Limb (tissue), 2 donors: ENCODE results near the gene STX4.

ENCODE experiments used
- DNase-seq, 2 donors: peaks; one replicate each; pipeline ENCODE4 v3.0.0-alpha.2; 2016; ENCODE audit errors: extremely low spot score in 2 of 2

STX4 gene

GRCh38 chr16:31020536-31020935, 12.8 kb upstream of the STX4 start:
- no peak for DNase-seq

DNA sequence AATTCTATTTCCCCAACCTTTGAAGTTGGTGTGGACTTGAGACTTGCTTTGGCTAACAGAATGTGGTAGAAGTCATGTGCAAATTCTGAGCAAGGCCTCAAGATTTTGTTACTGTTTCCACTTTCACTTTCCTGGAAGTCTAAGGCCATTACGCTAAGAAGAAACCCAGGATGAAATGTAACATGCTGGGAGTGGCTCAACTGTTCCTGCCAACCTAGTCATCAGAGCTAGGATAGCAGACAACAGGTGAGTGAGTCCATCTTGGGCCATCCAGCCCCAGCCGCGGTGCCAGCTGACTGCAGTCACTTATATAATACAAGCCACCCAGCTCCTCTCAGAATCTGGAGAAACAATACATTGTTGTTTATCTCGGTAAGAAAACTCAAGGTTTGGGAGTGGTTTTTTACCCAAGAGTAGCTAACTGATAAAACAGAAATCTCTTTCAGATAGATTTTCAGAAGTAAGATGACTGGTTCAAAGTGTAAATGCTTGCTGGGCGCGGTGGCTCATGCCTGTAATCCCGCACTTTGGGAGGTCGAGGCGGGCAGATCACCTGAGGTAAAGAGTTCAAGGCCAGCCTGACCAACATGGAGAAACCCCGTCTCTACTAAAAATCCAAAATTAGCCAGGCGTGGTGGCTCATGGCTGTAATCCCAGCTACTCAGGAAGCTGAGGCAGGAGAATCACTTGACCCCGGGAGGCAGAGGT, 10.7 kb upstream of the STX4 start:
- DNase-seq: no peak

DNA sequence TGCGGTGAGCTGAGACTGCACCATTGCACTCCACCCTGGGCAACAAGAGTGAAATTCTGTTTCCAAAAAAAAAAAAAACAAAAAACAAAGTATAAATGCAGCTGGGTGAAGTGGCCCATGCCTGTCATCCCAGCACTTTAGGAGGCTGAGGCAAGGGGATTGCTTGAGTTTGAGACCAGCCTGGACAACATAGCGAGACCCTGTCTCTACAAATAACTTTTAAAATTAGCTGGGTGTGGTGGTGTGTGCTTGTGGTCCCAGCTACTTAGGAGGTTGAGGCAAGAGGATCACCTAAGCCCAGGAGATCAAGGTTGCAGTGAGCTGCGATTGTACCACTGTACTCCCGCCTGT, 10.1 kb upstream of the STX4 start:
- DNase-seq: no peak

- DNase-seq: no peak
These were observed 9.6 kb upstream of the STX4 start for GRCh38 chr16:31023627-31024226.

- DNase-seq: no peak
These were observed 8.0 kb upstream of the STX4 start for GRCh38 chr16:31025339-31025738.

DNA sequence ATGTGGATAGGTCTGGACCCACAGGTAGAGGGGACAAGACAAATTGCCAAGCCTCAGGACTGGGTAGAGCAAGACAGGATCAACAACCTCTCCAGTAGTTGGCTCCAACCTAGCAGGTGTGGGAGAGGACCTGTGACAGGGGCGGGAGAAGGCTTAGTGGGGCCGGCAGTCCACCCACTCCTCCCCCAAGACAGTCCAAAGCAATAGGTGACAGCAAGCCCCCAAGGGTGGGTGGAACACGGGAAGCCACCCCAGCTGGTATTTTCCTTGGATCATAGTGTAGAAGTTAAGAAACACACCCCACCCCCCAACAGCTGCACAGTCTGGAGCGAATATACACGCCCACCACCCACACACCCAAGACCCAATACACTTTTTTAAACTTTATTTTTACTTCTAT, 4.1 kb upstream of the STX4 start:
- no peak for DNase-seq

GRCh38 chr16:31031276-31031675, 2.1 kb upstream of the STX4 start:
- DNase-seq: no peak

GRCh38 chr16:31033709-31034492, 543 bp downstream of the STX4 start:
- peak; percentile 88 to 90 for DNase-seq

GRCh38 chr16:31036691-31037090, 3.3 kb downstream of the STX4 start:
- DNase-seq: no peak

DNA sequence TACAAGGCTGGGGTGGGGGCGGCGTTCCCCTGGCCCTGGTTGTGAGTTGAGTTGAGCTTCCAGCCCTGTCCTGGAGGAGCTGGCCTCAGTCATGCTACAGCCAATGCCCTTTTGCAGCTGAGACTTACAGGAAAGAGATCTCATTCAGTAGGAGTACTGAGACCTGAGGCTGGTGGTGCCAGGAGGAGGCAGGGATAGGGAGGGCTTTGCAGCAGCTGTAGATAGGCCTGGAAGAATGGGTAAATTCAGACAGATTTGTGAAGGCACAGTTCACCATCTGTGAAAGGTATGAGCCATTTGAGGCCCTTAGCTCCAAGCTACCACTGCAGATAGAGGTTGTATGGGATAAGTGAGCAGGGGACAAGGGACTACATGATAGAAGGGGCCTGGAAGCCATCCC, 5.6 kb downstream of the STX4 start:
- no peak for DNase-seq

GRCh38 chr16:31042866-31043265, 9.5 kb downstream of the STX4 start:
- DNase-seq: no peak

- DNase-seq: no peak
These were observed 10.0 kb downstream of the STX4 start for GRCh38 chr16:31043352-31043751.

GRCh38 chr16:31043898-31044481, 10.6 kb downstream of the STX4 start:
- DNase-seq: no peak

GRCh38 chr16:31050280-31051030, 17.1 kb downstream of the STX4 start:
- DNase-seq: peak in 1 of 2 donors; percentile 24

DNA sequence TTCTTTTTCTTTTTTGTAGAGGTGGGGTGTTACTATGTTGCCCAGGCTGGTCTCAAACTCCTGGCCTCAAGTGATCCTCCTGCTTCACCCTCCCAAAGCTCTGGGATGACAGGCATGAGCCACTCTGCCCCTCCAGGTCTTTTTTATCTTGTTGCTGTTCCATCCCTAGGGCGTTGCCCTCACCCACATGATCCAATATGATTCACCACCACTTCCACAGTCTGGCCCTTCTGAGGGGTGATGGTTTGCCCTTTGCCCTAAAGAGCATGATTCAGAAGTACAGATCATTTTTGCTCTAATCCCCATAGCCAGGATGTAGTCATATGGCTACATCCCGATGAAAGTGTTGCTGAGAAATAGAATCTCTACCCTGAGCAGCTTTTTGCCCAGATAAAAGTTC, 18.8 kb downstream of the STX4 start:
- DNase-seq: no peak

DNA sequence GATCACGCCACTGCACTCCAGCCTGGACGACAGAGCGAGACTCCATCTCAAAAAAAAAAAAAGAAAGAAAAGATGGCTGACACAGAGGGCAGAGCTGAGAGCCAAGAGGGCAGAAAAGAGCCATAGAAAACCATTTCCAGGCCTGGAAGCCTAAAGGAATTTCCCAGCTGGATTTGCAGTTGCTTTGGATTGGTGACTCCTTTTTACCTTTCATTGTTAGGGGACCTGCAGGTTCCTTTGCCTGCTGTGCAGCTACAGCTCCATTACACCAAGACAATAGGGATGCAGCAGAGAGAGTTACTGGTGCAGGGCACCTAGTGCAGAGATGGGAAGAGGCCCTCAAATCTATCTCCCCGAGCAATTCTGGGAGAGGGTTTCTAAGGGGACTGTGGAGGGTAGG, 22.3 kb downstream of the STX4 start:
- DNase-seq: no peak

DNA sequence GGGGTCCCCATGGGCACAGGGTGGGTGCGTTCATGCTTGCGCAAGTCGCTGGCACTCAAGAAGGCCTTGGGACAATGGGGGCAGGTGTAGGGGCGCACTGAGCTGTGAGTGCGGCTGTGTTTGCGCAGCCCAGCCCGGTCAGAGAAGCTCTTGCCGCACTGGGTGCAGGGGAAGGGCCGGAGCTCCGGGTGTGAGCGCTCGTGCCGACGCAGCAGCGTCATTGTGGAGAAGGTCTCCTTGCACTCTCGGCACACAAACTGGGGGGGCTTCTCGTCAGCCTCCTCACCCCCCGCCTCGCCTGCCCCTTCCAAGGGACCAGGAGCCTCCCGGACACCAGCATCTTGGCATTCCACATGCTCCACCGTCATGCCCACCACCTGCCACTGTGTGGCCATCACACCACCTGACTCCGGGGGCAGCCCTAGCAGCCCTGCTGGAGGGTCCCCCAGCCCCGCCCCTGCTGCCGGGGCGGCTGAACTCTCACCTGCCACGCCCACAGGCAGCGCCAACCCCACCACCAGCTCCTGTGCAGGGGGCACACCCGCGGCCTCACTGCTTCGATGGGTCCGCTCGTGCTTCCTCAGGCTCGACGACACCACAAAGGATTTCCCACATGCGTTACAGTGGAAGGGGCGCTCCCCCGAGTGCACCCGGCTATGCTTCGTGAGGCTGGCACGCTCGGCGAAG, 27.9 kb downstream of the STX4 start:
- DNase-seq: no peak

DNA sequence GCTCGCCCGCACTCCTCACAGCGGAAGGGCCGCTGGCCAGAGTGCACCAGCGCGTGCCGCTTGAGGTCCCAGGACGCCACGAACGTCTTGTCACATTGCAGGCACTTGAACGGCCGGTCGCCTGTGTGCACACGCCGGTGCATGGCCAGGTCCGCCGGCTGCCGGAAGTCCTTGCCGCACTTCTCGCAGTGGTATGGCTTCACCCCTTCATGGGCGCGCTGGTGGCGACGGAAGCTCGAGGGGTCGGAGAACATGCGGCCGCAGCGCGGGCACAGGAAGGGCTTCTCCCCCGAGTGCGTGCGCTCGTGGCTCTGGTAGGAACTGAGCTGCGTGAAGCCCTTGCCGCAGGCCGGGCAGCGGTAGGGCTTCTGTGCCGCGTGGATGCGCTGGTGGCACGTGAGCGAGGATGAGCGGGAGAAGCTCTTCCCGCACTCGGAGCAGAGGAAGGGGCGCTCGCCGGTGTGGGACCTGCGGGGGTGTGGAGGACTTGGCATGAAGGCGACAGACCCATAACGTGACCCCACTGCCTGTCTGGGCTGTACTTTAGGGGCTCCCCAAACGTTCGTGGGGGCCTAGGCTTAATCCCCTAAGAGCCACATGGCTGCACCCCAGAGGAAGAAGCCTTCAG, 28.6 kb downstream of the STX4 start:
- no peak for DNase-seq

DNA sequence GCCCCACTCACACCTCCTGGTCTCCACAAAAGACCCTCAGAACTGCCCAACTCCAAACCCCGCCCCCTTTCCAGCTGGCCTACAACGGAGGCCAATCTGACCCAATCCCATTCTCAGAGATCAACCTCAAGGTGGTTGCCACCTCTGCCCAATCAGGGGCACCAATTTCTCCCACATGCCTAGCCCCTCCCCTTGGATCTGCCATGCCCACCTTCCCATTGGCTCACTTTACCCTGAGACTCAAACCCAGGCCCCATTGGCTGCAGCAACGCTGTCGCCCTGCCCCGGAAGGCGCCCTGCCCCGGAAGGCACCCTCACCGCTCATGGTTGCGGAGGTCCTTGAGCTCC, 30.1 kb downstream of the STX4 start:
- DNase-seq: no peak

DNA sequence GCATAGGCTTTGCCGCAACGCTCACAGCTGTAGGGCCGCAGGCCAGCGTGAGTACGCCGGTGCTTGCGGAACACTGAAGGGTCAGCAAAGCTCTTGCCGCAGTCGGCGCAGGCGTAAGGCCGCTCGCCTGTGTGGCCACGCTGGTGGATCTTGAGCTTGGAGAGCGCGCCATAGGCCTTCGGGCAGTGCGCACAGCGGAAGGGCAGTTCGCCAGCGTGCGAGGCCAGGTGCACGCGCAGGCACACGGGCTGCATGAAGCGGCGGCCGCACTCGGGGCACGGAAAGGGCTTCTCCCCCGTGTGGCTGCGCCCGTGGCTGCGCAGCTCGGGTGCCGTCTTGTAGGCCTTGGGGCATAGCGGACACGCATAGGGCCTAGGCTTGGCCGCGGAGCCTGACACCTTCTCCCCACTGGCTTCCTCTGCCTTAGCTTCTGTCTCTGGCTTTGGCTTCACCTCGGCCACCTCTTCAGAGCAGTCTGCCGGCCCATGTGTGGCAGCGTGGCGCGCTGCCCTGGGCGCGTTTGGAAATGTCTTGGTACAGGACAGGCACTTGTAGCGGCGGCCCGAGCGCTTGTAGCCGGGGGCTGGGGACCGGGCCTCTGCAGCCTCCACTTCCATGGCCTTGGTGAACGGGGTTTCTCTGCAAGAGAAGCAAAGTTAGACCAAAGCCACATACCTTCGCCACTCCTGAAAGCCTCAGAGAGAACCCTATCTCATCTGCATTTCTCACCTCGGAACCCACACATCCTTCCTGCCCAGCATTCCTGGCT, 30.7 kb downstream of the STX4 start:
- DNase-seq: no peak
